ENCODE results near the gene EHD4.

Gene EHD4

DNA sequence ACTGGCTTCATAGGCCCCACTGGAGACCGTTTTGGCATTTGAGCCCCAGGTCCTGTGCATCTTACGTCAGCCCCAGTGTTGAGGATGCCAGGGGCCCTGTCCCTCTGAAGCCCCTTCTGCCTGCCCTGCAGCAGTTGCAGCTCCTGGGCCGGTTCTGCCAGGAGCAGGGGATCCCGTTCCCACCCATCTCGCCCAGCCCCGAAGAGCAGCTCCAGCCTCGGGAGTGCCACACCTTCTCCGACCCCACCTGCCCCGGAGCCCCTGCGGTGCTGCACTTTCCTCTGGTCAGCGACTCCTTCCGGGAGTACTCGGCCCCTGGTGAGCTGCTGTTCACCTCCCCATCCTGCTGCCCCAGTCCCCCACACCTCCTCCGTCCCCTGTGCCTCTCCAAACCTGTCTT, 125.2 kb downstream of the EHD4 start:
- no peak for DNase-seq (ENCODE audit: low read depth)
- no peak overlapping the region for H3K4me3 ChIP-seq (replicated peaks; ENCODE audit: low read depth, low read length)
- no peak for TF ChIP-seq CTCF (IDR thresholded peaks at IDR 0.05; ENCODE audit: low read length, missing control alignments)

All from fibroblast of pulmonary artery (primary cell).